Endodermal cell (in vitro differentiated cells): ENCODE measurements around the gene ZNF23. TPM values are rescaled to one million over a fixed set of nuclear protein-coding genes. Genes with fewer than 3 reads are reported as not detected.
A peak's percentile ranks its signal among the peaks of the same experiment; 100 is the strongest.

Experiments used
- DNase-seq: peaks from one replicate; pipeline ENCODE4 v3.0.0-alpha.2; 2017
- H3K27ac ChIP-seq: 2 replicates; pipeline ENCODE4 v1.5.1; 2013; ENCODE audit warnings: mild to moderate bottlenecking, low read depth, low read length, moderate library complexity
- H3K27me3 ChIP-seq: 2 replicates; pipeline ENCODE4 v1.6.1; 2013; ENCODE audit warnings: mild to moderate bottlenecking, low read length, moderate library complexity; ENCODE audit not compliant: insufficient read depth, control insufficient read depth, poor library complexity, severe bottlenecking
- H3K36me3 ChIP-seq: 2 replicates; pipeline ENCODE4 v1.7.0; 2013; ENCODE audit warnings: mild to moderate bottlenecking, low read length, moderate library complexity; ENCODE audit not compliant: control insufficient read depth, insufficient read depth
- H3K4me1 ChIP-seq: one replicate; pipeline ENCODE4 v1.7.0; 2013; ENCODE audit warnings: low read length; ENCODE audit not compliant: control insufficient read depth, insufficient read depth
- H3K4me3 ChIP-seq: 2 replicates; pipeline ENCODE4 v1.5.1; 2013; ENCODE audit warnings: mild to moderate bottlenecking, low read length, moderate library complexity
- H3K9ac ChIP-seq: 2 replicates; pipeline ENCODE4 v1.6.1; 2013; ENCODE audit warnings: mild to moderate bottlenecking, low read length, moderate library complexity; ENCODE audit not compliant: poor library complexity, severe bottlenecking; ENCODE audit errors: extremely low read depth
- H3K9me3 ChIP-seq: 2 replicates; pipeline ENCODE4 v1.6.1; 2013; ENCODE audit warnings: mild to moderate bottlenecking, low read length, moderate library complexity; ENCODE audit not compliant: control insufficient read depth
- H3K27ac Mint-ChIP-seq: 2 replicates; pipeline ENCODE4 v1.8.0; 2020; ENCODE audit warnings: mixed read lengths
- H3K27me3 Mint-ChIP-seq: 2 replicates; pipeline ENCODE4 v1.8.0; 2021; ENCODE audit warnings: mild to moderate bottlenecking, mixed read lengths; ENCODE audit not compliant: insufficient read depth
- H3K36me3 Mint-ChIP-seq: 2 replicates; pipeline ENCODE4 v1.8.0; 2020; ENCODE audit warnings: low read depth, mixed read lengths
- H3K4me1 Mint-ChIP-seq: 2 replicates; pipeline ENCODE4 v1.8.0; 2020; ENCODE audit warnings: mixed read lengths
- H3K4me3 Mint-ChIP-seq: 2 replicates; pipeline ENCODE4 v1.8.0; 2020; ENCODE audit warnings: mild to moderate bottlenecking, moderate library complexity, mixed read lengths
- H3K9me3 Mint-ChIP-seq: 2 replicates; pipeline ENCODE4 v1.8.0; 2020; ENCODE audit warnings: mild to moderate bottlenecking, mixed read lengths
- CTCF ChIP-seq: fragments of 200-600 bp; sonication (generic); conservative IDR thresholded peaks from 2 replicates; pipeline ENCODE4 v1.5.0; 2021; ENCODE audit warnings: antibody characterized with exemption, mild to moderate bottlenecking
- WGBS, 2 experiments: methylation state at CpG; one replicate each; pipeline versions ENCODE4 v1.1.5 to v1.1.7; 2013; ENCODE audit warnings: missing lambda C conversion rate in 2 of 2, mixed read lengths in 1 of 2; ENCODE audit not compliant: insufficient coverage in 1 of 2, insufficient read length in 1 of 2; 5-methylcytosine and 5-hydroxymethylcytosine counted together
- total RNA-seq, 2 donors: library from RNA; stranded (reverse); fragmentation: NEBNext Ultra II Directional in 1 of 2; extraction: Animal tissue kit (Norgen Biotek cat#: 25700) in 1 of 2; gene quantifications; 2 replicates in 1 of 2; 3 replicates in 1 of 2; pipeline ENCODE4 v1.2.1, GENCODE V29; 2021

Gene ZNF23
- total RNA-seq, 2 donors from 2014 or later, result 9.4 to 13.6 TPM

- H3K4me1 Mint-ChIP-seq, result peaks cover 25% of the 10 kb centered on the region
- peaks cover 19% of the 10 kb centered on the region for H3K27me3 Mint-ChIP-seq
- H3K9me3 Mint-ChIP-seq, result peaks cover 14% of the 10 kb centered on the region
Observed at GRCh38 chr16:71409011-71409775, 52.9 kb downstream of the ZNF23 start.

GRCh38 chr16:71408536-71408935 lies 53.5 kb downstream of the ZNF23 start:
- H3K27me3 Mint-ChIP-seq, result peaks cover 16% of the 10 kb centered on the region
- H3K4me1 Mint-ChIP-seq, result peaks cover 25% of the 10 kb centered on the region
- H3K36me3 Mint-ChIP-seq, result peaks cover 2% of the 10 kb centered on the region
- H3K27ac Mint-ChIP-seq, result no peak overlapping the region
- peak overlapping the region; percentile 5 for H3K4me3 ChIP-seq
- peaks cover 19% of the 10 kb centered on the region for H3K9me3 Mint-ChIP-seq
- peaks cover 18% of the 10 kb centered on the region for H3K9me3 ChIP-seq
- no peak for DNase-seq
- H3K27me3 ChIP-seq, result no peaks in the 10 kb centered on the region
- H3K36me3 ChIP-seq, result no peaks in the 10 kb centered on the region
- no peak for TF ChIP-seq CTCF
- no peak overlapping the region for H3K27ac ChIP-seq
- 81 to 83% methylated on average over 1 to 3 of the region's 3 CpGs for WGBS, 2 experiments
- H3K4me3 Mint-ChIP-seq, result no peak overlapping the region
- H3K4me1 ChIP-seq, result peaks cover 11% of the 10 kb centered on the region
- H3K9ac ChIP-seq, result no peak overlapping the region

More at GRCh38 chr16:71409011-71409775, 52.9 kb downstream of the ZNF23 start:
- TF ChIP-seq CTCF, result no peak
- H3K9me3 ChIP-seq, result peaks cover 11% of the 10 kb centered on the region
- no peaks in the 10 kb centered on the region for H3K27me3 ChIP-seq
- peaks cover 11% of the 10 kb centered on the region for H3K4me1 ChIP-seq
- Mint-ChIP-seq H3K27ac (peak overlapping the region; percentile 60), H3K36me3 (peaks cover 2% of the 10 kb centered on the region), H3K4me3 (no peak overlapping the region)
- peak; percentile 65 for DNase-seq
- H3K4me3 ChIP-seq, result peak overlapping the region; percentile 5
- H3K9ac ChIP-seq, result peak overlapping the region; percentile 20
- H3K36me3 ChIP-seq, result no peaks in the 10 kb centered on the region
- H3K27ac ChIP-seq, result no peak overlapping the region
- 75 to 82% methylated on average over 10 to 16 of the region's 16 CpGs for WGBS, 2 experiments

- Mint-ChIP-seq H3K4me3 (no peak overlapping the region), H3K4me1 (peaks cover 23% of the 10 kb centered on the region), H3K36me3 (peaks cover 2% of the 10 kb centered on the region), H3K27me3 (peaks cover 16% of the 10 kb centered on the region), H3K27ac (no peak overlapping the region), H3K9me3 (peaks cover 19% of the 10 kb centered on the region)
- peaks cover 11% of the 10 kb centered on the region for H3K4me1 ChIP-seq
- H3K9me3 ChIP-seq, result peaks cover 19% of the 10 kb centered on the region
- H3K27me3 ChIP-seq, result no peaks in the 10 kb centered on the region
- TF ChIP-seq CTCF, result no peak
- DNase-seq, result no peak
- no peak overlapping the region for H3K4me3 ChIP-seq
- H3K9ac ChIP-seq, result no peak overlapping the region
- 89% methylated on average over 1 of the region's 1 CpG; no CpG with 5 or more reads in 1 of the 2 experiments for WGBS, 2 experiments
- H3K36me3 ChIP-seq, result no peaks in the 10 kb centered on the region
- H3K27ac ChIP-seq, result no peak overlapping the region
Observed at GRCh38 chr16:71407731-71408130, 54.3 kb downstream of the ZNF23 start.
